Thyroid gland (tissue), 4 donors: Measurements from ENCODE around the gene MXD4. TPM values are rescaled to one million over a fixed set of nuclear protein-coding genes. Genes with fewer than 3 reads are reported as not detected.

Experiments
- DNase-seq, 2 donors: peaks; one replicate each; pipeline ENCODE4 v3.0.0-alpha.2; 2019
- H3K27ac ChIP-seq, 3 donors: fragments of 200-600 bp; sonication (generic); 1 replicate in 2 of 3; 2 replicates in 1 of 3; pipeline ENCODE4 v1.5.1; 2016 to 2019; ENCODE audit warnings: mild to moderate bottlenecking in 1 of 3, moderate library complexity in 1 of 3
- H3K27me3 ChIP-seq: fragments of 200-600 bp; sonication (generic); one replicate; pipeline ENCODE4 v1.5.1; 2019
- H3K36me3 ChIP-seq, 2 donors: fragments of 200-600 bp; sonication (generic); one replicate each; pipeline ENCODE4 v1.5.1; 2016 to 2019
- H3K4me1 ChIP-seq, 2 donors: fragments of 200-600 bp; sonication (generic); one replicate each; pipeline ENCODE4 v1.5.1; 2017 to 2019
- H3K4me3 ChIP-seq, 3 donors: fragments of 200-600 bp; sonication (generic); replicated peaks in 1 of 3; 1 replicate in 2 of 3; 2 replicates in 1 of 3; pipeline ENCODE4 v1.5.1; 2016; ENCODE audit warnings: mild to moderate bottlenecking in 1 of 3
- H3K9me3 ChIP-seq: fragments of 200-600 bp; sonication (generic); one replicate; pipeline ENCODE4 v1.5.1; 2017
- POLR2A ChIP-seq, 2 donors: fragments of 450-650 bp; IDR thresholded peaks; one replicate each; pipeline ENCODE4 v1.6.1; 2017; ENCODE audit warnings: antibody characterized with exemption in 2 of 2, mild to moderate bottlenecking in 2 of 2, moderate library complexity in 1 of 2
- WGBS, 2 donors: methylation state at CpG; one replicate each; pipeline ENCODE4 v1.1.5; 2017; 5-methylcytosine and 5-hydroxymethylcytosine counted together
- intact Hi-C: fragments of 100-400 bp; cut with DNase I; formaldehyde crosslinking; loops from one replicate; pipeline ENCODE4 v1.15.1; 2023
- total RNA-seq, 4 donors: library from RNA; depleted of rRNA; stranded (reverse); fragments of >200 nt; gene quantifications; one replicate each; pipeline ENCODE4 v1.2.3, GENCODE V29; 2016
- TF ChIP-seq, protein P1 (sequence below), 6 experiments: fragments of 200-600 bp in 3 of 6; fragments of 450-650 bp in 3 of 6; sonication (generic) in 3 of 6; IDR thresholded peaks; one replicate each; pipeline ENCODE4 v1.5.1; 2016 to 2019; ENCODE audit warnings: antibody characterized with exemption in 6 of 6, mild to moderate bottlenecking in 2 of 6, inconsistent platforms in 1 of 6, moderate library complexity in 1 of 6

MXD4 gene
- total RNA-seq, 4 donors from 2014 or later = 48.1 to 102 (median 61.9) TPM

GRCh38 chr4:2241410-2242353, 20.2 kb downstream of the MXD4 start, which contains the start of the genes HAUS3 and POLN:
TSS of gene HAUS3 (minus strand) at chr4:2242121. CDS start at chr4:2240946, 1,175 bp downstream.
TSS of gene POLN (minus strand) at chr4:2242121. CDS start at chr4:2229231, 12,890 bp downstream.
- Histone ChIP-seq H3K36me3 (no peaks in the 10 kb centered on the region), H3K4me1 (peaks cover 12 to 37% of the 10 kb centered on the region in 2 donors), H3K4me3 (peak within 1 kb of the TSS; percentile 77 to 98 (median 95)), H3K27me3 (no peaks in the 10 kb centered on the region), H3K9me3 (no peaks in the 10 kb centered on the region), H3K27ac (peak within 1 kb of the TSS; percentile 22 to 50 (median 34))
- 0 to 1% methylated on average over 26 to 47 of the region's 88 CpGs for WGBS, 2 donors
- TF ChIP-seq POLR2A (IDR thresholded peaks at IDR 0.05) = peak in 1 of 2 donors; percentile 90
- TF ChIP-seq, protein P1, sequence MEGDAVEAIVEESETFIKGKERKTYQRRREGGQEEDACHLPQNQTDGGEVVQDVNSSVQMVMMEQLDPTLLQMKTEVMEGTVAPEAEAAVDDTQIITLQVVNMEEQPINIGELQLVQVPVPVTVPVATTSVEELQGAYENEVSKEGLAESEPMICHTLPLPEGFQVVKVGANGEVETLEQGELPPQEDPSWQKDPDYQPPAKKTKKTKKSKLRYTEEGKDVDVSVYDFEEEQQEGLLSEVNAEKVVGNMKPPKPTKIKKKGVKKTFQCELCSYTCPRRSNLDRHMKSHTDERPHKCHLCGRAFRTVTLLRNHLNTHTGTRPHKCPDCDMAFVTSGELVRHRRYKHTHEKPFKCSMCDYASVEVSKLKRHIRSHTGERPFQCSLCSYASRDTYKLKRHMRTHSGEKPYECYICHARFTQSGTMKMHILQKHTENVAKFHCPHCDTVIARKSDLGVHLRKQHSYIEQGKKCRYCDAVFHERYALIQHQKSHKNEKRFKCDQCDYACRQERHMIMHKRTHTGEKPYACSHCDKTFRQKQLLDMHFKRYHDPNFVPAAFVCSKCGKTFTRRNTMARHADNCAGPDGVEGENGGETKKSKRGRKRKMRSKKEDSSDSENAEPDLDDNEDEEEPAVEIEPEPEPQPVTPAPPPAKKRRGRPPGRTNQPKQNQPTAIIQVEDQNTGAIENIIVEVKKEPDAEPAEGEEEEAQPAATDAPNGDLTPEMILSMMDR (IDR thresholded peaks at IDR 0.05) = no peak
- intact Hi-C loops = loop anchor here (5.0 kb wide), 1 partner anchor 171 kb away; no protein-coding TSS in a partner anchor
- peak; percentile 96 to 98 for DNase-seq

- Histone ChIP-seq H3K27ac (no peak overlapping the region), H3K4me3 (peak overlapping the region; percentile 77 to 98 (median 95)), H3K27me3 (no peaks in the 10 kb centered on the region), H3K4me1 (peaks cover 12 to 37% of the 10 kb centered on the region in 2 donors), H3K9me3 (no peaks in the 10 kb centered on the region), H3K36me3 (no peaks in the 10 kb centered on the region)
- intact Hi-C loops = loop anchor here (5.0 kb wide), 1 partner anchor 171 kb away; no protein-coding TSS in a partner anchor
- DNase-seq = no peak
- TF ChIP-seq POLR2A (IDR thresholded peaks at IDR 0.05) = no peak
- TF ChIP-seq, protein P1 (IDR thresholded peaks at IDR 0.05) = no peak
- WGBS, 2 donors = 11 to 13% methylated on average over 7 of the region's 7 CpGs
These were observed 20.9 kb downstream of the MXD4 start for GRCh38 chr4:2241003-2241402.

GRCh38 chr4:2236944-2237666, 24.8 kb downstream of the MXD4 start:
- WGBS, 2 donors = 42 to 66% methylated on average over 3 of the region's 3 CpGs
- no peaks in the 10 kb centered on the region for H3K36me3 ChIP-seq
- H3K4me1 ChIP-seq = peaks cover 12 to 24% of the 10 kb centered on the region in 2 donors
- no peak overlapping the region for H3K4me3 ChIP-seq
- TF ChIP-seq POLR2A (IDR thresholded peaks at IDR 0.05) = no peak
- TF ChIP-seq, protein P1 (IDR thresholded peaks at IDR 0.05) = no peak
- intact Hi-C loops = no loop called here
- no peaks in the 10 kb centered on the region for H3K9me3 ChIP-seq
- H3K27ac ChIP-seq = no peak overlapping the region
- no peak for DNase-seq
- no peaks in the 10 kb centered on the region for H3K27me3 ChIP-seq

DNA sequence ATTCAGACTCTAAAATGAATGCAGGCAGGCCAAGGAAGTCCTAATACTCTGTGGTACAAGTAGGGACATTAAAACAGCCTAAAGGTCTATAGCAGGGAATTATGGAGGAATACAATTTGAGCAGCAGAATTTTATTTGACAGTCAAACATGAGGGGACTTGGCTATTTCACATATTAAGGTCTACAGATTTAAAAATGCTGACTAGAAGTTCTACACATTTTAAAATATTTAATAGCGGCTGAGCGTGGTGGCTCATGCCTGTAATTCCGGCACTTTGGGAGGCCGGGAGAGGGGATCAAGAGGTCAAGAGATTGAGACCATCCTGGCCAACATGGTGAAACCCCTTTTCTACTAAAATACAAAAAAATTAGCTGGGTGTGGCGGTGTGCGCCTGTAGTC, 30.8 kb downstream of the MXD4 start:
- 97 to 98% methylated on average over 6 of the region's 6 CpGs for WGBS, 2 donors
- no peak for DNase-seq
- no peaks in the 10 kb centered on the region for H3K4me1 ChIP-seq
- no peaks in the 10 kb centered on the region for H3K36me3 ChIP-seq
- H3K9me3 ChIP-seq = no peaks in the 10 kb centered on the region
- no peak overlapping the region for H3K27ac ChIP-seq
- no peak overlapping the region for H3K4me3 ChIP-seq
- no peaks in the 10 kb centered on the region for H3K27me3 ChIP-seq
- intact Hi-C loops = no loop called here
- TF ChIP-seq, protein P1 (IDR thresholded peaks at IDR 0.05) = no peak
- TF ChIP-seq POLR2A (IDR thresholded peaks at IDR 0.05) = no peak
